GM12865 (cell line): ENCODE results near the gene RGPD3.
"Not testable (repeated sequence)": the region's sequence is repeated elsewhere in the genome, so short reads cannot be mapped to it uniquely, and the experiment has no call there.

Experiments used
- DNase-seq: peaks from one replicate; pipeline ENCODE4 v3.0.0; 2010; ENCODE audit warnings: low read depth
- H3K4me3 ChIP-seq: 2 replicates; pipeline ENCODE4 v1.5.1; 2011; ENCODE audit warnings: mild to moderate bottlenecking, low read depth, low read length, control low read depth
- CTCF ChIP-seq: IDR thresholded peaks from 2 replicates; pipeline ENCODE4 v1.5.1; 2011; ENCODE audit warnings: low read length, control low read depth, low read depth, inconsistent platforms; ENCODE audit not compliant: insufficient read depth; ENCODE audit errors: missing control alignments

The RGPD3 gene

GRCh38 chr2:106468107-106468506 lies at the start of gene RGPD3:
Gene RGPD3 (minus strand): TSS chr2:106468413. CDS start chr2:106468288, 125 bp downstream.
- DNase-seq, H3K4me3 ChIP-seq: not testable (repeated sequence)

- no peak overlapping the region for H3K4me3 ChIP-seq
- no peak for DNase-seq
- TF ChIP-seq CTCF = no peak
These were observed 49.1 kb upstream of the RGPD3 start for GRCh38 chr2:106517329-106517728.

GRCh38 chr2:106516864-106517263 lies 48.7 kb upstream of the RGPD3 start:
- H3K4me3 ChIP-seq = no peak overlapping the region
- no peak for DNase-seq
- TF ChIP-seq CTCF = no peak

- no peak overlapping the region for H3K4me3 ChIP-seq
- DNase-seq = no peak
- no peak for TF ChIP-seq CTCF
These were observed 48.2 kb upstream of the RGPD3 start for GRCh38 chr2:106516436-106516835.

GRCh38 chr2:106514827-106515226 lies 46.6 kb upstream of the RGPD3 start:
- DNase-seq, H3K4me3 ChIP-seq: not testable (repeated sequence)

- not testable (repeated sequence) for DNase-seq, H3K4me3 ChIP-seq
These were observed 45.2 kb upstream of the RGPD3 start for GRCh38 chr2:106513391-106513790.

- not testable (repeated sequence) for DNase-seq, H3K4me3 ChIP-seq
These were observed 43.7 kb upstream of the RGPD3 start for GRCh38 chr2:106511934-106512333.

GRCh38 chr2:106511476-106511901 lies 43.3 kb upstream of the RGPD3 start:
- not testable (repeated sequence) for H3K4me3 ChIP-seq, DNase-seq

GRCh38 chr2:106510791-106511190 lies 42.6 kb upstream of the RGPD3 start:
- not testable (repeated sequence) for H3K4me3 ChIP-seq, DNase-seq

GRCh38 chr2:106509374-106509770 lies 41.2 kb upstream of the RGPD3 start:
- H3K4me3 ChIP-seq, DNase-seq: not testable (repeated sequence)

- not testable (repeated sequence) for H3K4me3 ChIP-seq, DNase-seq
These were observed 40.6 kb upstream of the RGPD3 start for GRCh38 chr2:106508660-106509373.

- DNase-seq, H3K4me3 ChIP-seq: not testable (repeated sequence)
These were observed 37.9 kb upstream of the RGPD3 start for GRCh38 chr2:106506002-106506687.

- not testable (repeated sequence) for DNase-seq, H3K4me3 ChIP-seq
These were observed 36.6 kb upstream of the RGPD3 start for GRCh38 chr2:106504787-106505186.

GRCh38 chr2:106504192-106504591 lies 36.0 kb upstream of the RGPD3 start:
- not testable (repeated sequence) for DNase-seq, H3K4me3 ChIP-seq

- not testable (repeated sequence) for H3K4me3 ChIP-seq, DNase-seq
These were observed 34.1 kb upstream of the RGPD3 start for GRCh38 chr2:106502351-106502750.

GRCh38 chr2:106500350-106500749 lies 32.1 kb upstream of the RGPD3 start:
- H3K4me3 ChIP-seq, DNase-seq: not testable (repeated sequence)
